Neural progenitor cell (in vitro differentiated cells): ENCODE data around the gene EFNA5. TPM values are rescaled to one million over a fixed set of nuclear protein-coding genes. Genes with fewer than 3 reads are reported as not detected.

Source experiments
- DNase-seq: peaks from one replicate; pipeline ENCODE4 v3.0.0-alpha.2; 2016; ENCODE audit warnings: low spot score
- H2AFZ ChIP-seq: fragments of 200-600 bp; sonication (generic); replicated peaks from 2 replicates; pipeline ENCODE4 v1.6.1; 2016; ENCODE audit warnings: antibody characterized with exemption
- H3F3A ChIP-seq: fragments of 200-600 bp; sonication (generic); 2 replicates; pipeline ENCODE4 v1.6.1; 2016; ENCODE audit warnings: antibody characterized with exemption, low read depth
- H3K27ac ChIP-seq: fragments of 200-600 bp; sonication (generic); 2 replicates; pipeline ENCODE4 v1.5.1; 2016; ENCODE audit warnings: mild to moderate bottlenecking
- H3K27me3 ChIP-seq: fragments of 200-600 bp; sonication (generic); 2 replicates; pipeline ENCODE4 v1.6.1; 2016; ENCODE audit warnings: mild to moderate bottlenecking, moderate library complexity
- H3K36me3 ChIP-seq: fragments of 200-600 bp; sonication (generic); 2 replicates; pipeline ENCODE4 v1.5.1; 2016
- H3K4me1 ChIP-seq: fragments of 200-600 bp; sonication (generic); 2 replicates; pipeline ENCODE4 v1.6.1; 2016; ENCODE audit warnings: mixed run types
- H3K4me2 ChIP-seq: fragments of 200-600 bp; sonication (generic); 2 replicates; pipeline ENCODE4 v1.6.1; 2016
- H3K4me3 ChIP-seq: fragments of 200-600 bp; sonication (generic); 2 replicates; pipeline ENCODE4 v1.5.1; 2016
- H3K79me2 ChIP-seq: fragments of 200-600 bp; sonication (generic); 2 replicates; pipeline ENCODE4 v1.6.1; 2016; ENCODE audit warnings: low read depth
- H3K9ac ChIP-seq: fragments of 200-600 bp; sonication (generic); 2 replicates; pipeline ENCODE4 v1.6.1; 2016
- H3K9me3 ChIP-seq: fragments of 200-600 bp; sonication (generic); 2 replicates; pipeline ENCODE4 v1.5.1; 2016; ENCODE audit warnings: low read depth
- H4K20me1 ChIP-seq: fragments of 200-600 bp; sonication (generic); 2 replicates; pipeline ENCODE4 v1.6.1; 2016; ENCODE audit warnings: low read depth
- H3K27ac Mint-ChIP-seq: 3 replicates; pipeline ENCODE4 v1.8.0; 2021; ENCODE audit warnings: mixed read lengths
- H3K27me3 Mint-ChIP-seq: 2 replicates; pipeline ENCODE4 v1.8.0; 2022; ENCODE audit warnings: low read depth, mild to moderate bottlenecking, inconsistent platforms, moderate library complexity, mixed read lengths; ENCODE audit not compliant: insufficient read depth
- H3K36me3 Mint-ChIP-seq: 3 replicates; pipeline ENCODE4 v1.8.0; 2021; ENCODE audit warnings: mixed read lengths
- H3K4me1 Mint-ChIP-seq: 3 replicates; pipeline ENCODE4 v1.8.0; 2021; ENCODE audit warnings: mixed read lengths
- H3K4me3 Mint-ChIP-seq: 3 replicates; pipeline ENCODE4 v1.8.0; 2021; ENCODE audit warnings: mild to moderate bottlenecking, moderate library complexity, mixed read lengths
- H3K9me3 Mint-ChIP-seq: 3 replicates; pipeline ENCODE4 v1.8.0; 2020; ENCODE audit warnings: mixed read lengths
- EZH2 ChIP-seq: fragments of 200-600 bp; sonication (generic); IDR thresholded peaks from 2 replicates; pipeline ENCODE4 v1.6.1; 2017; ENCODE audit warnings: antibody characterized with exemption, mild to moderate bottlenecking, moderate library complexity
- EZH2phosphoT487 ChIP-seq: fragments of 200-600 bp; sonication (generic); IDR thresholded peaks from 2 replicates; pipeline ENCODE4 v1.6.1; 2017; ENCODE audit warnings: antibody characterized with exemption
- total RNA-seq: library from RNA; depleted of rRNA; stranded (reverse); fragments of >200 nt; gene quantifications from 2 replicates; pipeline ENCODE4 v1.2.3, GENCODE V29; 2015; ENCODE audit warnings: low replicate concordance
- TF ChIP-seq, protein P1 (sequence below): fragments of 200-600 bp; sonication (generic); IDR thresholded peaks from 2 replicates; pipeline ENCODE4 v1.5.1; 2017; ENCODE audit warnings: antibody characterized with exemption, mild to moderate bottlenecking

The EFNA5 gene
- total RNA-seq, 1 donor from 2014 or later = 105 TPM

DNA sequence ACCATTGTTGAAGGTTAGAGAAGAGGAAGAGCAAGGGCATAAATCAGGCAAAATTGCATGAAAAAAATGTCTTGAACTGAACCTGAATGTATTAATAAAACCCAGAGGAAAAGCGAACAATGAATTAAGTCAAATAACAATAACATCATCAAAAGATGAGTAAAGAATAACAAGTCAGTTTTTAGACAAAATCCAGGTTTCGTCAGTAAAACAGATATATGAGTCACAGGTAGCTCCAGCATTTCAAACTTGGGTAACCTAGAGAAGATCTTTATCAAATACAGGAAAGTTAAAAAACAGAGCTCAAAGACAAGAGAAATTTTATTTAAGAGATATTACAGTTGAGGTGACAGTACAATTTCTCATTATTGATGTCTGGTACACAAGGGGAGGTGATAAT is 332.4 kb downstream of the EFNA5 start:
- H3K27ac ChIP-seq = no peak overlapping the region

DNA sequence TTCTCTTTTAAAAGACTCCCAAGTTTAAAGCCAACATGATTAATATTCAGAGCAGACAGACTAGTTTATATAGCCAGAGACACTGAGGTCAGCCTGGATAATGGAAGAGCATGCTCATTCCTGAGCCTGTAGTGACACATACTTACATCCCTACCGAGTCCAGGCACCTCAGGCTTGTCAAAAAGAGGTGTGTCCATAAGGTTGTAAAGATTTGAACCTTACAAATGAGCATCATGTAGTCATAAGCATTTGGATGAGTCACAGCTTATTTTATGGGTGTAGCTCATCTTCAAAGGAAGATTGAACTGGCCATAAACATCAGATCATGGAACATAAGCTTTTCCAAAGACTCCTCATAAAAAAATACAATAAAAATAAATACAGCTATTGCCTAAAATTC is 333.5 kb downstream of the EFNA5 start:
- H3K27ac ChIP-seq = no peak overlapping the region
- H3K4me1 ChIP-seq = no peaks in the 10 kb centered on the region
- no peak overlapping the region for H3K4me2 ChIP-seq
- H3K79me2 ChIP-seq = no peaks in the 10 kb centered on the region
- Mint-ChIP-seq H3K4me1 (peaks cover 3% of the 10 kb centered on the region), H3K27ac (no peak overlapping the region), H3K4me3 (no peak overlapping the region), H3K36me3 (no peaks in the 10 kb centered on the region), H3K27me3 (no peaks in the 10 kb centered on the region), H3K9me3 (no peaks in the 10 kb centered on the region)
- no peak overlapping the region for H3K9ac ChIP-seq
- H3K27me3 ChIP-seq = no peaks in the 10 kb centered on the region
- no peak for DNase-seq
- no peaks in the 10 kb centered on the region for H4K20me1 ChIP-seq
- H3K4me3 ChIP-seq = no peak overlapping the region
- H3F3A ChIP-seq = no peaks in the 10 kb centered on the region
- no peaks in the 10 kb centered on the region for H3K36me3 ChIP-seq
- TF ChIP-seq EZH2 (no peak), EZH2phosphoT487 (no peak)
- TF ChIP-seq, protein P1, sequence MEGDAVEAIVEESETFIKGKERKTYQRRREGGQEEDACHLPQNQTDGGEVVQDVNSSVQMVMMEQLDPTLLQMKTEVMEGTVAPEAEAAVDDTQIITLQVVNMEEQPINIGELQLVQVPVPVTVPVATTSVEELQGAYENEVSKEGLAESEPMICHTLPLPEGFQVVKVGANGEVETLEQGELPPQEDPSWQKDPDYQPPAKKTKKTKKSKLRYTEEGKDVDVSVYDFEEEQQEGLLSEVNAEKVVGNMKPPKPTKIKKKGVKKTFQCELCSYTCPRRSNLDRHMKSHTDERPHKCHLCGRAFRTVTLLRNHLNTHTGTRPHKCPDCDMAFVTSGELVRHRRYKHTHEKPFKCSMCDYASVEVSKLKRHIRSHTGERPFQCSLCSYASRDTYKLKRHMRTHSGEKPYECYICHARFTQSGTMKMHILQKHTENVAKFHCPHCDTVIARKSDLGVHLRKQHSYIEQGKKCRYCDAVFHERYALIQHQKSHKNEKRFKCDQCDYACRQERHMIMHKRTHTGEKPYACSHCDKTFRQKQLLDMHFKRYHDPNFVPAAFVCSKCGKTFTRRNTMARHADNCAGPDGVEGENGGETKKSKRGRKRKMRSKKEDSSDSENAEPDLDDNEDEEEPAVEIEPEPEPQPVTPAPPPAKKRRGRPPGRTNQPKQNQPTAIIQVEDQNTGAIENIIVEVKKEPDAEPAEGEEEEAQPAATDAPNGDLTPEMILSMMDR = no peak
- H2AFZ ChIP-seq = no peak overlapping the region
- H3K9me3 ChIP-seq = no peaks in the 10 kb centered on the region

More for the DNA sequence above, 332.4 kb downstream of the EFNA5 start:
- TF ChIP-seq, protein P1 = no peak
- no peak for TF ChIP-seq EZH2phosphoT487
- no peak for TF ChIP-seq EZH2
- H2AFZ ChIP-seq = no peak overlapping the region
- H3K4me2 ChIP-seq = no peak overlapping the region
- H3K36me3 Mint-ChIP-seq = no peaks in the 10 kb centered on the region
- no peak overlapping the region for H3K9ac ChIP-seq
- no peaks in the 10 kb centered on the region for H3K9me3 Mint-ChIP-seq
- H3K27me3 Mint-ChIP-seq = peaks cover under 1% of the 10 kb centered on the region
- no peaks in the 10 kb centered on the region for H3F3A ChIP-seq
- H3K27ac Mint-ChIP-seq = no peak overlapping the region
- no peak overlapping the region for H3K4me3 Mint-ChIP-seq
- H3K4me1 ChIP-seq = no peaks in the 10 kb centered on the region
- DNase-seq = no peak
- H3K27me3 ChIP-seq = no peaks in the 10 kb centered on the region
- no peaks in the 10 kb centered on the region for H3K79me2 ChIP-seq
- no peaks in the 10 kb centered on the region for H4K20me1 ChIP-seq
- H3K4me1 Mint-ChIP-seq = peaks cover 3% of the 10 kb centered on the region
- no peaks in the 10 kb centered on the region for H3K36me3 ChIP-seq
- H3K4me3 ChIP-seq = no peak overlapping the region
- H3K9me3 ChIP-seq = no peaks in the 10 kb centered on the region

DNA sequence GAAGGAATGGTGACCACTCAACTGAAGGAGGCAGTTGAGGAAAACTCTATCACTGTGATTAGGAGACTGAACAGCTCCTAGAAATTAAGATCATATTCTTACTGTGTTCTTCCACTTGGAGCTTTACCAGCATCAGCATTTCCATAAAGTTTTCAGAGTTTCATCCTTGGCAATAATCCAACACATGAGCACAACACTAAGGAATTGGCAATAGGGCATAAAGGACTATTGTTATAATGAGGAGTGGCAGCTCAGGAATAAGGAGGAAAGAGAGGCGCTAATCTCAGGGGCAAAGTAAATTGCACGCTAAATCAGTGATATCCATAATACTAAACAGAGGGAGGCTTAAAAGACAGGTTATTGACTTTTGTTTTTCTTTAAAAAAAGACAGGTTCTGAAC is 338.9 kb downstream of the EFNA5 start:
- TF ChIP-seq EZH2phosphoT487 (no peak), EZH2 (no peak)
- TF ChIP-seq, protein P1 = no peak
- H3K36me3 ChIP-seq = no peaks in the 10 kb centered on the region
- H3K79me2 ChIP-seq = no peaks in the 10 kb centered on the region
- H3K9ac ChIP-seq = no peak overlapping the region
- H4K20me1 ChIP-seq = no peaks in the 10 kb centered on the region
- Mint-ChIP-seq H3K4me1 (peaks cover under 1% of the 10 kb centered on the region), H3K36me3 (no peaks in the 10 kb centered on the region), H3K9me3 (no peaks in the 10 kb centered on the region), H3K27ac (no peak overlapping the region), H3K27me3 (no peaks in the 10 kb centered on the region), H3K4me3 (no peak overlapping the region)
- H3K9me3 ChIP-seq = no peaks in the 10 kb centered on the region
- no peak overlapping the region for H3K4me3 ChIP-seq
- no peak overlapping the region for H3K4me2 ChIP-seq
- no peak for DNase-seq
- H3K4me1 ChIP-seq = no peaks in the 10 kb centered on the region
- H3K27me3 ChIP-seq = no peaks in the 10 kb centered on the region
- no peaks in the 10 kb centered on the region for H3F3A ChIP-seq
- H2AFZ ChIP-seq = no peak overlapping the region
- no peak overlapping the region for H3K27ac ChIP-seq
